CD4-positive, alpha-beta T cell treated with Interleukin-6 at 100 ng/mL for 8 hours (primary cell): ENCODE results near the gene IVNS1ABP.
"Not testable (repeated sequence)": the region's sequence is repeated elsewhere in the genome, so short reads cannot be mapped to it uniquely, and the experiment has no call there.

Experiments
- DNase-seq: peaks from one replicate; pipeline ENCODE4 v3.0.0-alpha.2; 2020; ENCODE audit warnings: mixed read lengths, low spot score

The IVNS1ABP gene

GRCh38 chr1:185317034-185317885 lies at the start of gene IVNS1ABP:
Gene IVNS1ABP (minus strand): TSS chr1:185317243. CDS start chr1:185309493, 7,750 bp downstream.
- DNase-seq = peak; percentile 99

GRCh38 chr1:185365951-185366350 lies 48.9 kb upstream of the IVNS1ABP start:
- DNase-seq = no peak

- DNase-seq = not testable (repeated sequence)
These were observed 47.5 kb upstream of the IVNS1ABP start for GRCh38 chr1:185364528-185364927.

- no peak for DNase-seq
These were observed 46.2 kb upstream of the IVNS1ABP start for GRCh38 chr1:185363205-185363604.

- no peak for DNase-seq
These were observed 43.7 kb upstream of the IVNS1ABP start for GRCh38 chr1:185360714-185361113.

- no peak for DNase-seq
These were observed 41.9 kb upstream of the IVNS1ABP start for GRCh38 chr1:185358957-185359356.

- DNase-seq = no peak
These were observed 38.9 kb upstream of the IVNS1ABP start for GRCh38 chr1:185355947-185356346.

GRCh38 chr1:185353124-185353523 lies 36.1 kb upstream of the IVNS1ABP start:
- DNase-seq = no peak

- no peak for DNase-seq
These were observed 34.9 kb upstream of the IVNS1ABP start for GRCh38 chr1:185351734-185352466.

GRCh38 chr1:185350027-185350442 lies 33.0 kb upstream of the IVNS1ABP start:
- DNase-seq = no peak

- no peak for DNase-seq
These were observed 32.5 kb upstream of the IVNS1ABP start for GRCh38 chr1:185349556-185349955.

GRCh38 chr1:185348985-185349384 lies 31.9 kb upstream of the IVNS1ABP start:
- DNase-seq = no peak

GRCh38 chr1:185348296-185348695 lies 31.3 kb upstream of the IVNS1ABP start:
- no peak for DNase-seq

GRCh38 chr1:185345913-185346720 lies 29.1 kb upstream of the IVNS1ABP start:
- no peak for DNase-seq

GRCh38 chr1:185343306-185343705 lies 26.3 kb upstream of the IVNS1ABP start:
- no peak for DNase-seq

- DNase-seq = no peak
These were observed 25.7 kb upstream of the IVNS1ABP start for GRCh38 chr1:185342672-185343259.

- no peak for DNase-seq
These were observed 25.0 kb upstream of the IVNS1ABP start for GRCh38 chr1:185342017-185342416.

- no peak for DNase-seq
These were observed 24.2 kb upstream of the IVNS1ABP start for GRCh38 chr1:185341196-185341781.

GRCh38 chr1:185338719-185339622 lies 21.9 kb upstream of the IVNS1ABP start:
- peak; percentile 50 for DNase-seq

GRCh38 chr1:185337246-185337645 lies 20.2 kb upstream of the IVNS1ABP start:
- no peak for DNase-seq
